HG02852 (cell line): ENCODE measurements around the gene RERE.
"Not testable (repeated sequence)": the region's sequence is repeated elsewhere in the genome, so short reads cannot be mapped to it uniquely, and the experiment has no call there.

Experiments
- ATAC-seq: cut with Tn5 transposase; IDR thresholded peaks from one replicate; pipeline ENCODE4 v1.9.1; 2021; ENCODE audit warnings: mild to moderate bottlenecking, moderate library complexity; ENCODE audit not compliant: unreplicated experiment

The RERE gene

DNA sequence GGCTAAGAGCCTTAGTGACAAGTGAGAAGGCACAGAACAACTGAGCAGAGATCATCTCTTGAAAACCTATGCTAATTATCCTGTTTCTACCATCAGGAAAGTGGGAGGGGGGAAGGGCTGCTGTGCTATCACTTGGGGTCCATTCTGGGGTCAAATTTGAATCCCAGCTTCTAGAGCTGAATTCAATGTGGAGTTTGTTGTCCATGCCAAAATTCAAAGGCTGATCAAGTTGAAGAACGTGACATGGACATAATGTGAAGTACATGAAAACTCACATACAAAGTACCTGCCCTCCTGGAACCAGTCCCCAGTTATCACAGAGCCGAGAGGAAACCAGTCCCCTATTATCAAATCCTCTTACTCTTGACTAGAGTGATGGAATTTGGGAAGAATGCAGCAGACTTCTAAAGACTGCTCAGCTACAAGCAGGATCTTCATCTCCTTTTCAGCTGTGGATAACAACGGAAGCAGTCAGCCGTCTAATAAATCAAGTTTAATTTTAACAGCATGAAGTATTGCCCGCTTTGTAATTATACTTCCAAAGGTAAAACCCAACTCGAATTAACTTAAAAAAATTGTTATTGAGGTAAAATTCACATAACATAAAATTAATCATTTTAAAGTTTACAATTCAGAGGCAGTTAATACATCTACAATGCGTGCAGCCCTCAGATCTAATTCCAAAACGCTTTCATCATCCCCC, 421.2 kb downstream of the RERE start:
- ATAC-seq, result no peak

DNA sequence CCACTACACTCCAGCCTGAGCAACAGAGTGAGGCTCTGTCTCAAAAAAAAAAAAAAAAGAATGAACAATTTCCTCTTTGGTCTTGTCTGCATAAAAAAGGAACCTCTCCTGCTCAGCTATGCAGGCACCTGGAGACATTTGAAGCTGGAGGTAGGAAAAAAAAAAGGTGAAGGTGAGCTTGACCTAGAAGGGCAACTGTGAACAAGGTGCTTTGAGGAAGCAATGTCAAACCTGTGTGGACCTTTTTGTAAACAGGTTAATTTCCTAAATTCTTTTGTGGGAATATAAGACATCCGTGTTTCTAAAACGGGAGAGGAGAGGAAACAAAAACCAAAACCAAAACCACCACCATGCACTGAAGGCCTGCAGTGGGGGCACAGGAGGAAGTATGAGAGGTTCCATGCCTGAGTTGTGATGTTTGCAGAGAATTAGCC, 422.0 kb downstream of the RERE start:
- peak; percentile 53 for ATAC-seq

DNA sequence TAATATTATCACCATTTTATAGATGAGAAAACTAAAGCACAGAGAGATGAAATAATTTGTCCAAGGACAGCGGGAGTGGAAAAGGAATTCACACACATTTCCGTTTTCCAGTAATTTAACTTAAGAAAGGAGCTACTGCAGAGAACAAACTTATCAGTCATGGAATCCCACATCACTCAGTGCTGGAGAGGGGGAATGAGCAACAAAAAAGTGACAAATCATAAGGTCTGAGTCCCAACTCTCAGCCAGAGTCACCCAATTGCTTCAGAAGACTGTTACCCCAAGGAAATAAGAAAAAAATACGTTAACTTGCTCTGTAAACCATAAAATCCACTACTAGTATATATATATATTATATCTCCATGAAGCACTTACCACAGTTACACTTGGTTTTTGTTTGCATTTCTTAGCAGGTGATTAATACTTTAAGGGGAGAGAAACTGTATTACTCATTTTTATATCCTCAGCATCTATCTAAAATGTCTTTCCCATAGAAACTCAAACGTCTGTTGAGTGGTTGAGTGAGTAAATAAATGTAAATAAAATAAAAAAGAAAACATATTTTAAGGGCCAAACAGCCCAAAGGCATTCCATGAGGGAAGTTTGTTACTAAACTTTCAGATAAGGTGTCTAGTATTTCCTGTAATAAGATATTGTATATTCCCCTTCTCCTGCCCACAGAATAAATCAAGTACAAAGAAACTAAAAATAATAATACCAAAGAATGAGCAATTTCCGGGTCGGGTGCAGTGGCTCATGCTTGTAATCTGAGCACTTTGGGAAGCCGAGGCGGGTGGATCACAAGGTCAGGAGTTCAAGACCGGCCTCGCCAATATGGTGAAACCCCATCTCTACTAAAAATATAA, 422.8 kb downstream of the RERE start:
- no peak for ATAC-seq

DNA sequence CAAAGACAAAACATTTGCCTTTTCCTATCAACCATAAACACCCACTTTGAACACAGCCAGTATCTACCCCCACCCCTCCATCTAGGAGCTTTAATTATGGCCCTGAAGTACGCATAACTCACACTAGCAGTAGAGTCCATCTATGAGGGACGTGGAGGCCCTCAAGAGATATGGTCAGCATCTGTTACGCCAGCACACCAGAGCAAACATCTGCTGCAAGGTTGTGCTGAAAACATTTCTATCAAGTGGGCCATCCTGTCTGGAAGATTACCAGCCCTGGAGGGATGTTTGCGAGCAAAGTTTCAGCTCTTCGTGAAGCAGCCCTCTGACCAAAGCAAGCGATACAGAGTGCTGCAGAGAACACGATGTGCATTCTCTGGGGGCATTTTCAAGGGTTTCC, 424.9 kb downstream of the RERE start:
- no peak for ATAC-seq

DNA sequence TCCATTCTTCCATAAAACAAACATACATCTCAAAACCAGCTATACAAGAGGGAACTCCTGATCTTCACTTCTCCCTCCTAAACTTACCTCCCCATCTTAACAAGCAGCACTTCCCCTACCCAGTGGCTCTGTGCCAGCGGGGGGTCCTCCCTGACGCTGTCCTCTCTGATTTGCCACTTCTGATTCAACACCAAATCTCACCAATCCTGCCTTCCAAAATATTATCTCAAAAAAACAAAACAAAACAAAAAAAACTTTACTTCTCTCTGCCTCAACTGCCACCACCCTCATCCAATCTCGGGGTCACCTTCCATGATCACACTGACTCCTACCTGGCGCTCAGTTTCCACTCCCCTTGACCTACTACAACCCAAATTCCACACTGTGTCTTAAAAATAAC, 426.7 kb downstream of the RERE start:
- no peak for ATAC-seq

DNA sequence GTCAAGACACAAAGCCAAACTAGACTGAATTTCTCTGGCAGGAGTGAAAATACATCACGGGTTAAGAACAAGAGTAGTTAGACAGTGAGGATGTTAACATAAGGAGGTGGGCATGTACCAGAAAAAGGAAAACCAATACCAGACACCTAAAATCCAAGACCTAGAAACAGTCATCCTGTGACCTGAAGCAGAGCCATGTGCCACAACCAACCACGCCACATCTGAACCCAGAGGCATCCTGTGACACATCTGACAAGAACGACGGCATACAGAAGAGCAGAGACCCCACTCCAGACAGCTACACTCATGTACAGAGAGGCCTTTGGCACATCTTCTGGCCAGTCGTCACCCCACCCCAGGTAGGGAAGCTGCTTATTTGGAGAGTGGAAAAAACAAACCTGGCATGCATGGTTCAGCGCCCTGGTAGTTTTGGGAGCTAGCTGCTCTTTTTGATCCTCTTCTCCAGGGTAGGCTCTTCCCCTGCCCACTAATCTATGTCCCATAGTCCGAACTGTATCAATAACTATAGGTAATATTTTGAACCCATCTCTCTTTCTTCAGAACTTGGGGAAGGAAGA, 427.4 kb downstream of the RERE start:
- no peak for ATAC-seq

DNA sequence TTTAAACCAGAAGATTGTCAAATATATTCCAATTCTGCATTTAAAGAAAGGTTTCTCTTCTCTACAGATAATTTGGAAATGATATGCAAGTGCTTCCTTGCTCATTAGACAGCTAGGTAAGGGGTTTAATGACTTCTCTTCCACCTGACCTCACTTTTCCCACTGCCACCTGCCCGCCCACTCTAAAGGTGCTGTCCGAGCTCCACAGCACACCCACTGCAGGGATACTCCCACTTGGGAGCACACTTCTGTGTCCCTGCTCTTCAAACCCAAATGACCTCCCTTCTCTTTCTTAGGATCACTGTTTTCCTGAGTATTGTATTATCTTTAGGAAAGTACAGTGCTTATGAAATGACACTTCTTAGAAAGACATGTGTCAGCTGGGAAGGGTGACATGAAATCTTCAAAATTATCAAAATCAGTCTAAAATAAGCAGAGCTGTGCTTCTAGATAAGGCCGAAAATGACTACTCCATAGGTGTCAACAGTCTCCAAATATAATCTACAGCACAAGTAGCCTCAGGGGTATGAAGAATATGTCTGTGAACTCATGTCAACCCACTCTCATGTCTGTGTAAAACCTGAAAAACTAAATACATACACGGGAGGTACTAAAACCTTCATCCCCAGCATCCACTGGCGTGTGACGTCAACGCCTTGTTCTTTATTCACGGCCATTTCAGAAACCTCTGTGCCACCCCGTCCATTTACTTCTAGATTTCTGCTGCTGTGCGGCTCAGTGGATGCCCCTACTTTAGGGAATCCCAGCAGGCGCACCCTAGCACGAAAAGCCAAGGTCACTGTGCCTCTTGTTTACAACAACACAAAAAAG, 428.5 kb downstream of the RERE start:
- ATAC-seq, result no peak

DNA sequence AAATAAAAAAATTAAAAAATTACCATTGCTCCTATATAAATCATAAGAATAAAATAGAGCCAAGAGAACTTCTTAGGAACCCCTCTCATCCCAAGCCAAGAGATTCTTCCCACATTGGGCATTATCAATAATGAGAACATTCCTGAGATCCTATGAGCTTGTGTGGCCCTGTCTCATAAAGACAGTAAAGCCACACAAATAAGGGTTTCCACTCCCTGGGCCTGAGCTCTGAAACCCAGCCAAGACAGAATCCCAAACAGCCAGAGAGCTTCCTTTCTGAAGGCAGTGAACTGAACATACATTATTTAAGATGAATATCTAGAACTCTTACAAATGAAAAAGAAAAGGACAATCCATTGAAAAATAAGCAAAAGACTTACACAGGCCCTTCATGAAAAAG, 431.2 kb downstream of the RERE start:
- no peak for ATAC-seq

DNA sequence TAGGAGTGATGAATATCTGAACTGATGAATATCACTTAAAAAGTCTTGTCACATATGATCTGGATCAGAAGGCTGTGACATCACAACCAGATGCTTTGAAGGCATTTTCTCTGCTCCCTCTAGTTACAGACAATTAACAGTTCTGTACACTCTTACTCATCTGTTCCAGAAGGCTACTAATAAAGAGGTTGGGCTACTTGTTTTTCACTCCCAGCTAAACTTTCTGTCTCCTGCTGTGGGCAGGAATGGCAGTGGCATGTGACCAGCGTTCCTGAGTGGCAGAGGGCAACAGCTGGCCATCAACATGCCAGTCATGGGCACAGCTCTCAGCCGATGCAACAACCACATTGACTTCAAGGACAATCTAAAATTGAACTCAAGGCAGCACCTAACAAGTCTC, 432.9 kb downstream of the RERE start:
- no peak for ATAC-seq

DNA sequence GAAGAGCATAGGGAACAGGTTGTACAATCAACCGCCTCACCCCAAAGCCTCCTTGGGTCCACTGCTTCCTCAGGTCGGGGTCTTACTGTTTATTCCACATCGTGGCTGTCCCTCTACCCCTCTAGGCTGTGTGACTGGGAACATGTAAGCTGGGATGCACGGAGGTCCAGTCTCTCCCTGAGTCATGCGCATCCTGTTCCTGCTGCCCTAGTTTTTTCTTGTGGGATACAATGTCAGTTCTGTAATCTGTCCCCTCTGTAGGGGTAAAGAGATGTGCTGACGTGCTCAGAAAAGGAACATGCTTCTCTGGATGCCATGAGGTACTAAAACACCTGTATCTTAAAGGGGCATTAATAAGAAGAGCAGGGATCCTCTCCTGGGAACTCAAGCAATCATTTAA, 433.4 kb downstream of the RERE start:
- no peak for ATAC-seq

DNA sequence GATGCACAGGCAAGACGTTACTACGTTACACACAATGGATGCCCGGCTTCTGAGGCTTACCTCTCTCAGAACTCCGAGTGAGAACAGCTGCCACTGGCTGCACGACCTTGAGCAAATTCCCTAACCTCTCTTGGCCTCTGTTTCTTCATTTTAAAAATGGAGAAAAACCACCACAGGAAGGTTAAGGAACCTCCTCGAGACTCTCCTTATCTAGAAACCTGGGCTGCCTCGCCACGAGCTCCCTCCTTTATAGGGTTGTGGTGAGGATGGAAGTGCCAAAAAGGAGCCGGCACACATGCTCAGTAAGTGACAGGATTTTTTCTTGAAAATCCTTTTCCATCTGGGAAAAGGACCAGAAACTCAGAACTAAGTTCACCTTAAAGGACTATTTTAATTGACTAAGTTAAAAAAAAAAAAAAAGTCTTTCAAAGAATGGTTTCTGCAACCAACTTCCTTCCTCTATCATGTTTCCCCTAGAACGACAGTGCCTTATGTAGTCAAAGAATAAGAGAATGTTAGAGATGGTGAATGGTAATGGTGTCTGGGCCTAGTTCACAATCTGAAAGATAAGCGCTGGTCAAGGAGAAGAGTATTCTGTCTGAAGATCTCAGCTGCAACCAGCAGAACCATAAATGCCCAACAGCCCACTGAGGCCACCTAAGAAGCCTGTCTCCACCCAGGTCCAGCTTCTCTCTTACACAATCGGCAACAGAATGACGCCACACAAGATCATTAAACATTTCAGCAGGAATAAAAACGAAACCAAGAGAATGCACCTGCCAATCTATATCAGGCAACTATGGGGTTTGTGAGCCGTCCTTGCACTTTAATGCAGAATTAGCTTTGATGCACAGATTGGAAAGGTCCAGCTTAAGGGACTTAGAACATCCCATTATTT, 434.6 kb downstream of the RERE start:
- ATAC-seq, result no peak

DNA sequence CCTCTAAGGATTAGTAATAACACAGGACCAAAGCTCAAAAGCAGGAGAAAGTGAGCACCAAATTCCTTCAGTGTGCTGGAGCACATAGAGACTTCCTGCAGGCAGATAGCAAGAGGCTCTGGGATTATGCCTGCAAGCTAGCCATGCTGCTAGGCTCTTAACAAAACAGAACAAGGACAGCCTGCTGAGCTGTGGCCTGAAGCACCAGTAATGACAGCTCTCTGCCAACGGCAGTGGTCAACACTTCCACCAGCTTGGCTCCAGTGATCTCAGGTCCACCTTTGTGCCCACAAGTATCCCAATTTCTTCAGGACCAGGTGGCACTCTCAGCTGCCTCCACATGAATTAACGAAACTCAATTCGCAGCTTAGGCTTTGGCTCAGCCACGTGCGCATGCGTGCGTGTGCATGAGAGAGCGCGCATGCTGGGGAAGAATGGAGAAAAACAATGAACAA, 435.4 kb downstream of the RERE start:
- ATAC-seq, result no peak

DNA sequence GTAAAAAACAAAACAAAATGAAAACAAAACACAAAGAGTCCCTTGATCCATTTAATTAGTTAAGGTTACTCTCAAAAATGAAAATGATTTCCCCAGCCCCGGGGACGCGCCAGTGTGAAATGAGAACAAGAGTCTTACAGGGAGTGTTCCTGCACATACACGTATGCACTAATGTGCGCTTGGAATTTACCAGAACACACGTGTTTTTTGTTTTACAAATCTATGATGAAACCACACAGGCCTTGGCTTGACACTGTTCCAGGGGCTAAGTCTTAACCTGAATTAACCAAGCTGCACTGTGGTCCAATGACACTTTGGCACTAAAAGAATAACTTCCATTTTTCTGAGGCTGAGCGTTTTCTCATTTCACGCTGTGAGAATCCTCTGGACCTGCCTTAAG, 435.8 kb downstream of the RERE start:
- no peak for ATAC-seq

DNA sequence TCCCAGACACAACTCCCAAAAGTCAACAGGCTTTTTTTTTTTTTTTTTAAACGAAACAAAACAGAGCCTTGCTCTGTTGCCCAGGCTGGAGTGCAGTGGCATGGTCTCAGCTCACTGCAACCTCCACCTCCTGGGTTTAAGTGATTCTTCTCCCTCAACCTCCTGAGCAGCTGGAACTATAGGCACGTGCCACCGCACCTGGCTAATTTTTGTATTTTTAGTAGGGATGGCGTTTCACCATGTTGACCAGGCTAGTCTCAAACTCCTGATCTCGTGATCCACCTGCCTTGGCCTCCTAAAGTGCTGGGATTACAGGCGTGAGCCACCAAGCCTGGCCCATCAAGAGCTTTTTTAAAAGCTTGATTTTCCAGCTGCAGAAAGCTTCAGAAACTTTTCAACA, 437.1 kb downstream of the RERE start:
- ATAC-seq, result not testable (repeated sequence)

DNA sequence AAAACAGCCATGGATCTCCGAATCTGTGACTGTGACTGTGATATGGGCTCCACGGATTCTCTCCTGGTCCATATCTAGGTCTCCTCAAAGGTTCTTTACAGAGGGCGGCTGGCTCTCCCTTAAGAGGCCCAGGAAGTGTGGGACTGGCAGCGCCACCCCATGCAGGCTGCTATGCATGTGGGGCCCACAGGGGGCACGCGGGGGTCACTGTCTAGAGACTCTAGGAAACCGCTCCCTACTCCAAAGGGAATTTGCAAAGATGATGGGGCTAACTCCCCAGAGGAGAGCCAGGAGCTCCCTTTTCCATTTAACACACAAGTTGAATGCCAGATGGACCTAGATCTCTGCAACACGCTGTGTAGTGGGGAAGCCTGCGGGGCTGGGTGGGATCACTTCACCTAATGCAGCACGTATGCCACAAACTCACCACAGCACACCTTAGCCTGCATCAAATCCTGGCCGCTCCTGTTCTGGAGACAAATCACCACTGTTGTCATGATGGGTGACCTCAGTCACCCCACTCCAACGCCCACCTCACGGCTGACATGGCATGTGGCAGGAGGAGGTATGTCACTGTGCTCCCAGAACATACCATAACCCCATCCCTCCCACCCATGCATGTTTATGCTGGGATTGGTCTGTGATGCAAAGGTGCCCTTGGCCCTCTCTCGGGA, 437.8 kb downstream of the RERE start:
- ATAC-seq, result no peak

DNA sequence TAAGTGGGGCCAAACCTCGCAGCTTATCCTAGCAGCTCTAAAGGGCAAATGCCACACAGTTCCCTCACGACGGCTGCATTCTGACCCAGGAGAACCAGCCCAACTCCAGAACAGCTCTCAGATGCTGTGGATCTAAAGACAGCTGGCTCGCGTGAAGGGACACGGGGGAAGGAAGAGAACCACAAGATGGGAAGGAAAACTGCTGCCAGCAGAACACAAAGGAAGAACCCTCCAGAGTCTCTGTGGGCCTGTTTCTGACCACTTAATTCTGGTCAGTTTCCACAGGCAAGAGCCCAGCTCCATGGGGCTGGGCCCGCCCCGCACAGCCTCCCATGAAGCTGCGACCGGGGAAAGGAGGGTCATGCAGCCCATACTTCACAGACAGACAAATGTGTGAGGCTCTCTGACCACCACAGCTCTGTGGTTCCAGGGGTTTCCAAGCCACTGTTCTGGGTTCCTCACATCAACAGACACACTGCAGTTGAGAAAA, 438.4 kb downstream of the RERE start:
- ATAC-seq, result no peak

DNA sequence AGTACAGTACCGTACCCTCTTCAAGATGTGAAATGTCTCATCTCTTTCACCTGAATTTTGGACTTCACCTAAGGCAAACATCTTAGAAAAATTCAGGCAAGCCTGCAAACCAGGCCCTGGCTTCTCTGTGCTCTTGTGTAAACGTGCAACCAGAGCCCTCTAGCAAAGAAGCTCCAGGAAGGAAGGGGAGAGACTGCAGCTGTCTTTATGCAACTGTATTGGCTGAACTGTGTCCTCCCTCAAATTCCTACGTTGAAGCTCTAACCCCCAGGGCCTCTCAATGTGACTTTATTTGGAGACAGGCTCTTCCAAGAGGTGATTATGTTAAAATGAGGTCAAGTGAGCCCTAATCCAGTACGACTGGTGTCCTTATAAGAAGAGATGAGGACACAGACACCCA, 439.3 kb downstream of the RERE start:
- ATAC-seq, result no peak

DNA sequence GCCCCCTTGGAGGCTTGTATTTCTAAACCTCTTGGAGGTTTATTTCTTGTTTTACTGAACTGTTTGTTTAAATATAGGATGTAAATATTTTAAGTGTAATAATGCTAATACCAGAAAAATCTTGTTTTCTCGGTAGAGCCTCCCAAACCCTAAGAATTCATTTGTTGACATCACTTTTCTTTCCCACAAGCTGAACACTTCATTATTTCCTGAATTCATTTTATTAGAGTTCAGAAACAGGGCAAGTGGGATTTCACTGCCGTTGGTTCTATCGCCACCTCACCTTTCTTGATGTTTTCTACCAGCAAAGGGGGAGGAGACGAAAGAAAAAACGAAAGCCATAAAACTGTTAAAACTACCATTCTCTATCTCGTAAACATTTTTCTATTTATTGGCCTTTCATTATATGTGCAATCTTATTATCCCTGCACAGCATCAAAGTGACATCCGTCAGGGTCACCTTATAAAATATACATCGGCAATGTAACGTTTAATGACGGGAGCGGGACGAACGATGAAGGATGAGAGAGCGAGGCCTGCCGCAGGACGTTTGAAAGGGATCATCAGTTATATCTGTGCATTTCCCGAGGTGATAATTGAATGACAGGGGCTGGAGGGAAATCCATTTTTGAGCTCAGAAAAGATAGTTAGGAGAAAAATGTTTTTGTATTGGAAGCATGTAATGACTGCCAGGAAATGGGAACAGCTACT, 440.0 kb downstream of the RERE start:
- no peak for ATAC-seq

DNA sequence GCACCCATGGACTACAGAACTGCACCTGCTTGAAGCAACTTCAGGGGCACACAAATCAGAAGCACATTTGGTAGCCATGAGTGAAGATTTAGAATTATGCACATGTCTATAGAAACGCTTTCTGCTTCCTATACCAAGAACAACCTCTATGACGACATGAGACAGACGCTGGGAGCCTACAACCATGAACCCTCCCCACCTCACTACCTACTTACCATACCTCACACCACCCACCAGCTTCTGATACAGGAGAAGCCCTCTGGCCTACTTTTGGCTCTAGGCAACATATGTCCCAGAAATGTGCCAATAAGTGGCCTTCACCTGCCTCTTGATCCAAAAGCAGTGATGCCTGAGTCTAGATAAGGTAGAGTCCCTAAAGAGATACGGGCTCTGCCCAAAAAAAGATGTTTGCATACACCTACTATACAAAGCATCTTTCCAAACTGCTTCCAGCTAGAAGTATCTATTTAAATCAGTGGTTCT, 441.0 kb downstream of the RERE start:
- ATAC-seq, result no peak
